Stomach smooth muscle (tissue), 2 donors: ENCODE measurements around the gene DOK5.

ENCODE experiments used
- H3K27ac ChIP-seq: one replicate; pipeline ENCODE4 v1.7.0; 2013; ENCODE audit warnings: mild to moderate bottlenecking, low read length, inconsistent platforms
- H3K27me3 ChIP-seq, 2 donors: one replicate each; pipeline ENCODE4 v1.7.0; 2013; ENCODE audit warnings: low read length in 2 of 2; ENCODE audit not compliant: insufficient read depth in 2 of 2, control insufficient read depth in 1 of 2
- H3K36me3 ChIP-seq, 2 donors: one replicate each; pipeline ENCODE4 v1.7.0; 2013; ENCODE audit warnings: low read length in 2 of 2; ENCODE audit not compliant: control insufficient read depth in 2 of 2, insufficient read depth in 2 of 2
- H3K4me1 ChIP-seq: one replicate; pipeline ENCODE4 v1.7.0; 2013; ENCODE audit warnings: low read length; ENCODE audit not compliant: control insufficient read depth, insufficient read depth
- H3K4me3 ChIP-seq, 2 donors: one replicate each; pipeline ENCODE4 v1.7.0; 2013; ENCODE audit warnings: low read length in 2 of 2
- H3K9ac ChIP-seq, 2 donors: one replicate each; pipeline ENCODE4 v1.7.0; 2013; ENCODE audit warnings: low read length in 2 of 2, mild to moderate bottlenecking in 1 of 2
- H3K9me3 ChIP-seq, 2 donors: one replicate each; pipeline ENCODE4 v1.7.0; 2013; ENCODE audit warnings: low read length in 2 of 2; ENCODE audit not compliant: control insufficient read depth in 2 of 2
- donor health status: healthy.
- donor health status: Pancreatic carcinoma.

DOK5 gene

DNA sequence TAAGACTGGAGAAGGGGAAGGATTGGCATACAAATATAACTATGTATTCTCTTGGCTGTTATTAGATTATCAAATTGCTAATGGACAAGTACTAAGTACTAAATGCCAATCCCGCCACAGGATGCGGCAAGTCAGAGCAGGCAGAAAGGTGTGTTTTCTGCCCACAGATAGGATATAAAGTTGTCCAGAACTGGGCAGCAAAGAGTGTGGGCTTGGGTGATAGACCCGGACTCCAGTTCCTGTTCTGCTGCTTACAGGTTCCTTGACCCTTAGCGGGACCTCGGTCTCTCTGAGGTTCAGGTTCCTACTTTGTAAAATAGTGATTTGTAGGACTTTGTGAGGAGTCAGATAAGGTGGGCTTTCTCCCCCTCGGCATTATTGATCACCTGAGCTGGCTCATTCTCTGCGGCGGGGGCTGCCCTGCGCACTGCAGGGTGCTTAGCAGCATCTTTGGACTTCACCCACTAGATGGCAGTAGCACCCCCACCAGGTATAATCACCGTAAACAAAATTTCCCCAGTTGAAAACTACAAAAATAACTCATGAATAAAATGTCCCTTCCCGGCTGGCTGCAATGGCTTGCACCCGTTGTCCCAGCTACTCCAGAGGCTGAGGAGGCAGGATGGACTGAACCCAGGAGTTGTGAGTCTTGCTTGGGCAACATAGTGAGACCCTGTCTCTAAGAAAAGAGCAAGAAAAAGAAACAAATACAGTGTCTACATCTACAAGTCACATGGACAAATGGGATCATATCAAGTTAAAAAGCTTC lies 193.1 kb downstream of the DOK5 start:
- H3K9me3 ChIP-seq = no peaks in the 10 kb centered on the region
- H3K27ac ChIP-seq = no peak overlapping the region
- no peaks in the 10 kb centered on the region for H3K36me3 ChIP-seq
- H3K9ac ChIP-seq = no peak overlapping the region
- H3K4me1 ChIP-seq = no peaks in the 10 kb centered on the region
- H3K27me3 ChIP-seq = peaks cover 3 to 4% of the 10 kb centered on the region in 2 donors
- H3K4me3 ChIP-seq = no peak overlapping the region

DNA sequence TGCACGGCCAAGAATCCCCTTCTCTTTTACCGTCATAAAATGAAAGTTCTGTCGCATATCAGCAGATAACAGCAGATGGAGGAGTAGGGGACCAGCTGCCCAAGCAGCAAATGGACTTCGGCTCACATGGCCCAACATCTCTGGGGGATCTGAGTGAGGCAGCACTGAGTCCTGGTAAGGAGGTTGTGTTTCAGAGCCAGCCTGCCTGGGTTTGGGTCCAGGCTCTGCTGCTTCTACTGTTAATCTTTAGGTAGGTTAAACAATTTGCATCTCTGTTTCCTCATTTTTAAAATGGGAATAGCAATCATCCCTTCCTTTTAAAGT lies 193.6 kb downstream of the DOK5 start:
- Histone ChIP-seq H3K4me3 (no peak overlapping the region), H3K27me3 (peaks cover 3 to 4% of the 10 kb centered on the region in 2 donors), H3K9me3 (no peaks in the 10 kb centered on the region), H3K27ac (no peak overlapping the region), H3K36me3 (no peaks in the 10 kb centered on the region), H3K9ac (no peak overlapping the region), H3K4me1 (no peaks in the 10 kb centered on the region)

DNA sequence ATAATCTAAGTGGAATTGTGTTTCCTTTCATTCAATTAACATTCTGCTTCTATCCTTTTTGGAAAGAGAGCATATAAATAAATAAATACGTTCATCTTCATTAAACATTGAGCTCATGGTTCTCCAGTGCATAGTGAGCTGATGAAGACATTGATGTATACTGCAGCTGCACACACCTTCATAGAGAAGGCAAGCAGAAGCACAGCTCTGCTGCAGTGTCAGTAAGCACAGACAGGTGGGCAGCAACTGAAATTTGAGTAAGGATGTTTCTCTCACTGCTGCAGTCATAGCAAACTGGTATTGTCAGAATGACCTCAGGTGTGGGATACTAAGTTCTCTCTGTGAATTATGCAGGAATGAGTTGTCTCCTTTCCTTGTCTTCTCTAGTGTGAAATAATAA lies 202.9 kb downstream of the DOK5 start:
- no peaks in the 10 kb centered on the region for H3K36me3 ChIP-seq
- H3K4me3 ChIP-seq = no peak overlapping the region
- H3K9ac ChIP-seq = no peak overlapping the region

DNA sequence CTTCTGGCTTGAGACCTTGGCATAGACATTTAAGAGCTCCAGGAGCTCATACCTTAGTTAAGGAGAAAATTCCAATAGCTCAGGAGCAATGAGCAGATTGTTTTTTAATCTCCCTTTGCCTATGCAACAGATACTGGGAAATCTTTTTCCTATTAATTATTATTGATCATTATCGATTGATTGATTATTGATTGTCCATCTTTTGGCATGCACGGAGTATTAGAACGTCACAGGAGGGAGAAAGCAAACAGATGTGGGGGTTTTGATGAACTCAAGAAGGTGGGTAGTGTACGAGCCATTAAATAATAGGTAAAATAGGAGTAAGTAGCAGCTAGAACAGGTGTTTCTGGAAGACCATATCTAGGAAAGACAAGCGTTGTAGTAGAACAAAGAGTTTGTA lies 205.0 kb downstream of the DOK5 start:
- Histone ChIP-seq H3K27me3 (peaks cover 0 to 2% of the 10 kb centered on the region in 2 donors), H3K36me3 (no peaks in the 10 kb centered on the region), H3K9me3 (no peaks in the 10 kb centered on the region), H3K27ac (no peak overlapping the region), H3K9ac (no peak overlapping the region), H3K4me3 (no peak overlapping the region), H3K4me1 (no peaks in the 10 kb centered on the region)

More for the DNA sequence above, 202.9 kb downstream of the DOK5 start:
- Histone ChIP-seq H3K27me3 (peaks cover 0 to 2% of the 10 kb centered on the region in 2 donors), H3K9me3 (no peaks in the 10 kb centered on the region), H3K27ac (no peak overlapping the region), H3K4me1 (no peaks in the 10 kb centered on the region)

DNA sequence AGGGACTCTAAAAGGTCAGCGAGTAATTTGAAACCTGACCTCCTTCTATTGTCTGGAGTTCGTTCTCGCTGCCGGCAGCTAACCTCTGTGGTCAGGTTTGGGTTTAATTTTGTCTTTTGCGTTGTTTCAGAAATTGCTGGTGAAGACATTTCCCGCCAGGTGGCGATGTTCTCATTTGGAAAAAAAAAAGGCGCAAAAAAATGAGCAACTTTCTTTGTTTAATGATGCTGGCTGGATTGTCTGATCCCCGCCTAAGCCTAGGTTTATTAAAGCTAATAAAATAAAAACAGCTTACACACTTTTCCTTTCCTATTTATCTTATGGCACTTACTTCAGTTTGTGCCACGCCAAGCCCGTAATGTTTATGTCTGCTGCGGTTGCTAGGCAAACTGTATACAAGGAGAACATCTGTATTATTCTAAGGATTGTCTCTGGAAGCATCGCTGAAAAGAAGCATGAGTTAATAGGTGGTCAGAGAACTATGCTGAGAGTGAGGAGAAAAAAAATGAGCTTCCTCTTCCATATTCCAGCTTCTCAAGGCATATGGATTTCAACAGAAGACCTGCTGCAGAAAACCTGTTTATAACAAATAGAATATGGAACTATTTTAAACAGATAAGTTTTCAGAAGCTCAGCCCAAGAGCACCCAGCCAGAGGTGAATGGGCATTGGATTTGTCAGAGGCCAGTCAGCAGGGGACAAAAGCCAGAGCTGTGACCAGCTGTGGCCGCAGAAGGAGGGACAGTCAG lies 205.7 kb downstream of the DOK5 start:
- Histone ChIP-seq H3K27me3 (peaks cover 0 to 2% of the 10 kb centered on the region in 2 donors), H3K36me3 (no peaks in the 10 kb centered on the region), H3K4me3 (no peak overlapping the region), H3K9ac (no peak overlapping the region), H3K4me1 (no peaks in the 10 kb centered on the region), H3K27ac (no peak overlapping the region), H3K9me3 (no peaks in the 10 kb centered on the region)

DNA sequence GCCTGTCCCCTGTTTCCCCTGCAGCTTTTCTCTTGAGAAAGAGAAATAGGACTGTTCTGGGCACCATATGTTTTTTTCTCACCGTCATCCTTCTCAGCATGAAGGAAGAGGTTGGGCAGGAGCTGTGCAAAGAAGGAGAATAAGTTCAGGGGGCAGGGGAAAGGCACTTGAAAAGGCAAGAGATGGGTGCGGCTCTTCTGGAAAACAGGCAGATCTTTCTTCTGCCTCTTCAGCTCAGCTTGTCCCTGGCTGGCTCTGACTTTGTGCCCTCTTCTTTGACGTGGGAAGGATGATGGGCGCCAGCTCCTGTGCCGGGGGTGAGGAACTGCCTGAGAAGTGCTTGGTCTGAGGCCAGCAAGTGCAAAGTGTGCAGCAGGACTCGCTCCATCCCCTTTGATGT lies 206.5 kb downstream of the DOK5 start:
- Histone ChIP-seq H3K27ac (no peak overlapping the region), H3K36me3 (no peaks in the 10 kb centered on the region), H3K9me3 (no peaks in the 10 kb centered on the region), H3K4me3 (no peak overlapping the region), H3K4me1 (no peaks in the 10 kb centered on the region), H3K9ac (no peak overlapping the region), H3K27me3 (peaks cover 0 to 2% of the 10 kb centered on the region in 2 donors)

DNA sequence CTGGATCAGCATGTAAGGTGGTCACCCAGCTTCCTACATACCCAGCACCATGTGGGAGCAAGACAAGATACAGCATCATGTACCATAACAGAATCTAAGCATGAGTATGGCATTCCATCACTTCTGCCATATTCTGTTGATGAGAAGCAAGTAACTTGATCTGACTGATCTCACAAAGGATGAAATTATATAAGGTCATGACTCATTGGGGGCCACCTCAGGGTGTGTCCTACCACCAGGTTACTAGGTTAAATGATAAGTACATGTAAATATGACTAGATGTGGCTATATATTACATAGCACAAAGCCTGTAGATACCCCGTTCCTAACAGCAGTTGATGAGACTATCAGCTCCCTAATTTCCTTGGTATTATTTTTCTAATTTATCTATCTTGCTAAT lies 213.1 kb downstream of the DOK5 start:
- Histone ChIP-seq H3K27ac (no peak overlapping the region), H3K9ac (no peak overlapping the region), H3K36me3 (no peaks in the 10 kb centered on the region), H3K4me3 (no peak overlapping the region), H3K4me1 (no peaks in the 10 kb centered on the region), H3K27me3 (no peaks in the 10 kb centered on the region), H3K9me3 (no peaks in the 10 kb centered on the region)

DNA sequence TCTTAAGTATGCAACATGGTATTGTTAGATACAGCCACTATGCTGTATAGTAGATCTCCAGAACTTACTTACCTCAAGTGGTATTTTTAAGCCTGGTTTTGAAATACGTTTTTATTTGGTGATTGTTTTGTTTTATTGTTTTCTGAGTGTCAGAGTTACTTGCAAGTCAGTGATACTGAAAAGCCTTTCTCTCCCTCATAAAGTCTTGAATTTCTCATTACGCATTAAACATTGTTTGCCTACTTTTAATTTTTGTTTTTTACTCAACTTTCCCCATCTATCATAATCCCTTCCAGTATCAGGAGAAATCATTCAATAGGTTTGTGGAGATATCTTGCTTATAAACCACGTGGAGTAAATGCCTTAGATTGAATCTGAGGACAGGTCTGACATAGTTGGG lies 214.9 kb downstream of the DOK5 start:
- H3K9ac ChIP-seq = no peak overlapping the region
- no peaks in the 10 kb centered on the region for H3K4me1 ChIP-seq
- no peak overlapping the region for H3K27ac ChIP-seq
- H3K36me3 ChIP-seq = no peaks in the 10 kb centered on the region
- H3K27me3 ChIP-seq = no peaks in the 10 kb centered on the region
- no peak overlapping the region for H3K4me3 ChIP-seq
- no peaks in the 10 kb centered on the region for H3K9me3 ChIP-seq

DNA sequence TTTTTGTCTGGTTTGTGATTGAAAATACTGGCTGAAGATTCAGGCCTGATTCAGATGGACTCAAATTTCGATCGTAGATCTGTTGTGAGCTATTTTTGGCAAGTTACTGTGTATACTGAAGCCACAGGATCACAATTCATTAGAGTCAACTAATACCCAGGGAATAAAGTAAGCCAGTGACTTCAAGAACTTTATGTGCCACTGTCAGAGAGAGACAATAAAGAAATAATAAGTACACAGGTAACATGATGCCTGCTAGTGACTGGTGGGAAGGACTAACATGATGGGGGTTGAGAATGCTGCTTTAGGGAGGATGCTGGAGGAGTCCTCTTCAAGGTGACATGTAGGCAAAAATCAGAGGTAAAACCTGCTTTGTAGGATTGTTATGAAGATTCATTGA lies 215.9 kb downstream of the DOK5 start:
- Histone ChIP-seq H3K27ac (no peak overlapping the region), H3K4me3 (no peak overlapping the region), H3K4me1 (no peaks in the 10 kb centered on the region), H3K9ac (no peak overlapping the region), H3K27me3 (no peaks in the 10 kb centered on the region), H3K9me3 (no peaks in the 10 kb centered on the region), H3K36me3 (no peaks in the 10 kb centered on the region)

DNA sequence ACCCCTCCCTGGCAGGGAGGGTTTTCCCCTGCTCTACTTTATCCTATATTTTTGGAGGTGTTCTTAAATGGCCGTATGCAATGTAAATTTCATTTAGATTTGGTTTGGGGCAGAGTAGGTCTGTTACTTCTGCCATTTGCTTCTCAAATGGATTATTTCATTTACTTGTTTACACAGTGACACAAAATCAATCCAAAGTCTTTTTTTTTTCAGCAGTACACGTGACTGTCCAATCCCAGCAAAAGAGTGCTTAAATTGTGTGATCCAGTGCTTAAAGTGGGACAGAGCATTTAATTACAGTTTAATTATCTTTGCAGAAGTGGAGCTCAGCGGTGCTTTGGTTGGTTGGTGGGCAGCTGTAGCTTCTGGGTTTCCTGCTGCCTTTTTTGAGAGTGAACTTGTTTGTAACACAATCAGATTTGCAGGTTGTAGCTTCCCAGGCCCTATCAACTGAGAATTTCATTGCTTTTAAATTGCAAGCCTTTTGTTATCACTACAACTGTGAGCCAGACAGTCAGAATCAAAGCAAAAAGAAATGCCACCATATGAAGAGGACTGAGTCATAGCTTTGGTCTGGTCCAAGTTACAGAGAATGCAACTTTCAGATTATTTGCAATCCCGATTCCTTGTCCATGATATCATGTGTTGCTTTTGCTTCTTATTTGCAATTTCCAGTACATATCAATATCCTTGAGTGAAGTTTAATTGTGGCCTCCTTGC lies 216.9 kb downstream of the DOK5 start:
- Histone ChIP-seq H3K27me3 (no peaks in the 10 kb centered on the region), H3K36me3 (no peaks in the 10 kb centered on the region), H3K27ac (no peak overlapping the region), H3K9me3 (no peaks in the 10 kb centered on the region), H3K9ac (no peak overlapping the region), H3K4me3 (no peak overlapping the region), H3K4me1 (no peaks in the 10 kb centered on the region)
